K562 (cell line): ENCODE data around the gene STAT6. TPM values are rescaled to one million over a fixed set of nuclear protein-coding genes. Genes with fewer than 3 reads are reported as not detected.
A peak's percentile ranks its signal among the peaks of the same experiment; 100 is the strongest.

Source experiments
- ATAC-seq: fragments of 200-7000 bp; cut with Tn5 transposase; 3 replicates; pipeline ENCODE4 v1.9.1; 2020; ENCODE audit warnings: moderate library complexity
- BruUV-seq: library from RNA; stranded (reverse); fragments of 400-500 nt; replicated peaks from 2 replicates; lab custom pipeline; 2021; lab: Mats Ljungman, UMichigan
- CTCF ChIA-PET: fragments of 300-600 bp; formaldehyde crosslinking; extraction: SDS; loops from one replicate; lab custom pipeline; 2021; ENCODE audit warnings: low intra/inter-chr PET ratio; lab: Yijun Ruan, JAX
- POLR2A ChIA-PET: fragments of 300-600, 350-650 bp; sonication (Branson Sonifier 250); formaldehyde crosslinking; extraction: SDS; loops from one replicate; lab custom pipeline; 2021; ENCODE audit warnings: antibody characterized with exemption, inconsistent platforms; lab: Yijun Ruan, JAX
- DNase-seq, 4 experiments: peaks; one replicate each; pipeline versions ENCODE4 v3.0.0 to v3.0.0-alpha.2; 2011 to 2018; ENCODE audit warnings: low spot score in 3 of 4, mixed read lengths in 3 of 4; ENCODE audit errors: extremely low read depth in 1 of 4
- FAIRE-seq: peaks from 2 replicates; lab custom pipeline; 2011; peaks lifted over from hg19 to GRCh38; lab: Jason Lieb, UNC
- H2AFZ ChIP-seq: 2 replicates; pipeline ENCODE4 v1.6.0; 2011; ENCODE audit warnings: low read depth, low read length, control low read depth, inconsistent platforms
- H3K27ac ChIP-seq: fragments of 200-600 bp; 3 replicates; pipeline ENCODE4 v1.8.0; 2011; ENCODE audit warnings: low read depth, mild to moderate bottlenecking, control low read depth, inconsistent platforms, low read length, moderate library complexity, mixed read lengths; ENCODE audit errors: extremely low read depth
- H3K27me3 ChIP-seq, 2 experiments: fragments of 300-600 bp in 1 of 2; 2 replicates in 1 of 2; 3 replicates in 1 of 2; pipeline versions ENCODE4 v1.6.0 to v1.8.0; 2011; ENCODE audit warnings: inconsistent platforms in 2 of 2, low read length in 2 of 2, mild to moderate bottlenecking in 1 of 2, mixed read lengths in 1 of 2, moderate library complexity in 1 of 2; ENCODE audit not compliant: control insufficient read depth in 2 of 2, insufficient read depth in 2 of 2
- H3K36me3 ChIP-seq: fragments of 300-600 bp; 3 replicates; pipeline ENCODE4 v1.8.0; 2011; ENCODE audit warnings: mild to moderate bottlenecking, low read length, inconsistent platforms; ENCODE audit not compliant: control insufficient read depth, insufficient read depth
- H3K4me1 ChIP-seq, 2 experiments: fragments of 200-600 bp in 1 of 2; replicated peaks in 1 of 2; 2 replicates in 1 of 2; 3 replicates in 1 of 2; pipeline versions ENCODE4 v1.5.1 to v1.8.0; 2011; ENCODE audit warnings: inconsistent platforms in 2 of 2, low read length in 2 of 2, mild to moderate bottlenecking in 1 of 2, mixed read lengths in 1 of 2, moderate library complexity in 1 of 2; ENCODE audit not compliant: control insufficient read depth in 2 of 2, insufficient read depth in 2 of 2
- H3K4me2 ChIP-seq: 2 replicates; pipeline ENCODE4 v1.6.1; 2011; ENCODE audit warnings: low read length, control low read depth, inconsistent platforms, mixed read lengths; ENCODE audit not compliant: insufficient read depth
- H3K4me3 ChIP-seq: fragments of 200-600 bp; sonication (generic), shearing (Covaris generic); 2 replicates; pipeline ENCODE4 v1.5.1; 2016; ENCODE audit warnings: control low read depth, inconsistent platforms
- H3K79me2 ChIP-seq: fragments of 200-600 bp; 3 replicates; pipeline ENCODE4 v1.8.0; 2011; ENCODE audit warnings: low read length, inconsistent platforms; ENCODE audit not compliant: control insufficient read depth, insufficient read depth
- H3K9ac ChIP-seq, 2 experiments: 2 replicates each; pipeline versions ENCODE4 v1.6.0 to v1.6.1; 2011; ENCODE audit warnings: low read depth in 2 of 2, low read length in 2 of 2, control low read depth in 1 of 2, inconsistent platforms in 1 of 2, mild to moderate bottlenecking in 1 of 2, mixed read lengths in 1 of 2; ENCODE audit not compliant: insufficient read depth in 1 of 2
- H3K9me1 ChIP-seq: one replicate; pipeline ENCODE4 v1.6.0; 2011; ENCODE audit warnings: inconsistent platforms, mild to moderate bottlenecking, low read length, moderate library complexity; ENCODE audit not compliant: control insufficient read depth, insufficient read depth
- H3K9me3 ChIP-seq: replicated peaks from 2 replicates; pipeline ENCODE4 v1.5.1; 2011; ENCODE audit warnings: low read depth, low read length, inconsistent platforms; ENCODE audit not compliant: control insufficient read depth, insufficient read depth
- H4K20me1 ChIP-seq: replicated peaks from 2 replicates; pipeline ENCODE4 v1.6.1; 2011; ENCODE audit warnings: low read length, inconsistent platforms, mixed read lengths; ENCODE audit not compliant: control insufficient read depth, insufficient read depth
- CBFA2T3 ChIP-seq: fragments of 450-650 bp; IDR thresholded peaks from 2 replicates; pipeline ENCODE4 v1.6.1; 2017
- ETV6 ChIP-seq, 3 experiments: fragments of 150-350 bp in 1 of 3; sonication (generic) in 1 of 3; formaldehyde crosslinking in 1 of 3; IDR thresholded peaks; 2 replicates each; pipeline versions ENCODE4 v1.6.1 to v1.8.0; 2014 to 2022; ENCODE audit warnings: borderline replicate concordance in 2 of 3, low read depth in 2 of 3, antibody characterized with exemption in 1 of 3, low read length in 1 of 3, mild to moderate bottlenecking in 1 of 3, missing genetic modification reagents in 1 of 3
- whole genome bisulfite sequencing: fragments of 100-300 bp; shearing (Covaris generic); methylation state at CpG from one replicate; pipeline ENCODE4 v1.1.6; 2016; ENCODE audit warnings: low coverage, mixed read lengths; ENCODE audit not compliant: insufficient coverage; ENCODE audit errors: missing lambda C conversion rate; 5-methylcytosine and 5-hydroxymethylcytosine counted together
- in situ Hi-C: fragments of 300-500 bp; cut with MboI; formaldehyde crosslinking; loops from 4 replicates; pipeline ENCODE4 v1.15.0; 2018; ENCODE audit warnings: inconsistent platforms, mixed read lengths
- intact Hi-C: fragments of 100-400 bp; cut with micrococcal nuclease; formaldehyde crosslinking; loops from 2 replicates; pipeline ENCODE4 v1.14.2; 2022
- polyA plus RNA-seq, 8 experiments: library from polyadenylated mRNA; depleted of rRNA in 4 of 8; stranded (reverse) in 5 of 8; unstranded in 3 of 8; fragments of >200 nt; fragmentation: Nextera tagmentation in 2 of 8; fragmentation: Illumina TruSeq in 1 of 8; extraction: Ambion mirVana in 2 of 8; extraction: Trizol in 1 of 8; gene quantifications; 2 replicates each; pipeline versions ENCODE4 v1.2.1 to v1.2.3, GENCODE V29; 2011 to 2014; ENCODE audit warnings: inconsistent platforms in 1 of 8, missing spikeins in 1 of 8
- total RNA-seq, 7 experiments: library from RNA; depleted of rRNA in 6 of 7; stranded (reverse); fragments of >200 nt in 6 of 7; fragmentation: Illumina TruSeq in 2 of 7; extraction: Trizol in 2 of 7; gene quantifications; 2 replicates each; pipeline versions ENCODE4 v1.2.1 to v1.2.3, GENCODE V29; 2011 to 2021; ENCODE audit warnings: low replicate concordance in 1 of 7

STAT6 gene
- total and polyA plus RNA-seq, 9 of the 15 experiments (the other 6 are each of a cell fraction or from before 2014, with no cell fraction given): 2.4 to 49.5 (median 26.5) TPM

GRCh38 chr12:57106021-57106708, 5.0 kb downstream of the STAT6 start:
- BruUV-seq: no TSS peak
- no peaks in the 10 kb centered on the region for H3K9me3 ChIP-seq
- H3K27me3 ChIP-seq: no peaks in the 10 kb centered on the region
- ChIA-PET CTCF (no interaction called here), POLR2A (interaction anchor here (0.6 to 2.2 kb wide), 4 partner anchors 10 to 89 kb away, joined by 3 to 7 read pairs (median 4); no protein-coding TSS in a partner anchor)
- H3K79me2 ChIP-seq: peaks cover 12% of the 10 kb centered on the region; the same call in 2 of the 3 replicates
- peak overlapping the region in 1 of 2 experiments; percentile 54; a peak in 2 of 4 replicates for H3K9ac ChIP-seq
- TF ChIP-seq CBFA2T3 (0 out of 2 replicates have a peak, but pooled peaks have one; percentile 5), ETV6 (IDR thresholded peaks at IDR 0.05; ENCODE audit: borderline replicate concordance in 1 of 2, low read depth in 2 of 2, low read length in 1 of 2) (no peak), ETV6 (CRISPR knock-in tag; IDR thresholded peaks at IDR 0.05; ENCODE audit: borderline replicate concordance) (no peak)
- intact Hi-C loops (no loop called here), in situ Hi-C loops (no loop called here)
- H3K36me3 ChIP-seq: peaks cover 39% of the 10 kb centered on the region
- H3K4me1 ChIP-seq: peaks cover 31 to 64% of the 10 kb centered on the region in 2 experiments
- 90% methylated on average over 6 of the region's 9 CpGs for WGBS
- DNase-seq (peak in 1 of 4 experiments; percentile 7), FAIRE-seq (no peak), ATAC-seq (no peak)
- no peaks in the 10 kb centered on the region for H3K9me1 ChIP-seq
- H3K4me2 ChIP-seq: no peak overlapping the region
- no peak overlapping the region for H3K27ac ChIP-seq
- H2AFZ ChIP-seq: no peak overlapping the region
- H4K20me1 ChIP-seq: no peaks in the 10 kb centered on the region
- H3K4me3 ChIP-seq: no peak overlapping the region
